Parathyroid adenoma (tissue), 2 donors: ENCODE data around the gene CADM1.

Experiments used
- H2AFZ ChIP-seq: fragments of 300-600 bp; sonication (generic); one replicate; pipeline ENCODE4 v1.7.0; 2017; ENCODE audit warnings: antibody characterized with exemption, mild to moderate bottlenecking
- H3K27ac ChIP-seq: fragments of 300-600 bp; sonication (generic); one replicate; pipeline ENCODE4 v1.7.0; 2017
- H3K27me3 ChIP-seq: fragments of 300-600 bp; sonication (generic); one replicate; pipeline ENCODE4 v1.7.0; 2017; ENCODE audit warnings: low read length; ENCODE audit not compliant: control insufficient read depth, insufficient read depth
- H3K36me3 ChIP-seq: fragments of 300-600 bp; sonication (generic); one replicate; pipeline ENCODE4 v1.7.0; 2017; ENCODE audit warnings: low read length; ENCODE audit not compliant: control insufficient read depth, insufficient read depth
- H3K4me1 ChIP-seq: fragments of 300-600 bp; sonication (generic); one replicate; pipeline ENCODE4 v1.7.0; 2017; ENCODE audit warnings: control low read depth
- H3K4me2 ChIP-seq: fragments of 300-600 bp; sonication (generic); one replicate; pipeline ENCODE4 v1.7.0; 2017; ENCODE audit warnings: low read length
- H3K4me3 ChIP-seq: fragments of 300-600 bp; sonication (generic); one replicate; pipeline ENCODE4 v1.7.0; 2017; ENCODE audit warnings: low read depth, low read length
- H3K79me2 ChIP-seq: fragments of 300-600 bp; sonication (generic); one replicate; pipeline ENCODE4 v1.7.0; 2017; ENCODE audit warnings: control low read depth
- H3K9ac ChIP-seq: fragments of 300-600 bp; sonication (generic); one replicate; pipeline ENCODE4 v1.7.0; 2017; ENCODE audit warnings: mild to moderate bottlenecking
- H3K9me3 ChIP-seq: fragments of 300-600 bp; sonication (generic); one replicate; pipeline ENCODE4 v1.7.0; 2017; ENCODE audit warnings: low read length; ENCODE audit not compliant: control insufficient read depth
- CTCF ChIP-seq: fragments of 300-600 bp; sonication (generic); IDR thresholded peaks from one replicate; pipeline ENCODE4 v1.7.0; 2017; ENCODE audit warnings: antibody characterized with exemption, mild to moderate bottlenecking
- donor health status: primary hyperparathyroidism.

The CADM1 gene

GRCh38 chr11:115408036-115408921 is 95.9 kb downstream of the CADM1 start:
- no peaks in the 10 kb centered on the region for H3K36me3 ChIP-seq
- TF ChIP-seq CTCF = no peak
- no peaks in the 10 kb centered on the region for H3K9me3 ChIP-seq
- H3K4me3 ChIP-seq = no peak overlapping the region
- H3K27ac ChIP-seq = no peak overlapping the region
- no peaks in the 10 kb centered on the region for H3K4me1 ChIP-seq
- H3K4me2 ChIP-seq = no peak overlapping the region
- H2AFZ ChIP-seq = no peak overlapping the region
- no peak overlapping the region for H3K9ac ChIP-seq
- H3K27me3 ChIP-seq = no peaks in the 10 kb centered on the region
- H3K79me2 ChIP-seq = no peaks in the 10 kb centered on the region

- TF ChIP-seq CTCF = no peak
- H2AFZ ChIP-seq = no peak overlapping the region
- H3K27me3 ChIP-seq = no peaks in the 10 kb centered on the region
- no peak overlapping the region for H3K27ac ChIP-seq
- no peaks in the 10 kb centered on the region for H3K4me1 ChIP-seq
- no peak overlapping the region for H3K4me3 ChIP-seq
- H3K79me2 ChIP-seq = no peaks in the 10 kb centered on the region
- H3K9me3 ChIP-seq = no peaks in the 10 kb centered on the region
- H3K36me3 ChIP-seq = no peaks in the 10 kb centered on the region
- no peak overlapping the region for H3K9ac ChIP-seq
- H3K4me2 ChIP-seq = no peak overlapping the region
Observed at GRCh38 chr11:115407496-115407895, 96.7 kb downstream of the CADM1 start.

GRCh38 chr11:115406404-115406803 is 97.8 kb downstream of the CADM1 start:
- no peaks in the 10 kb centered on the region for H3K9me3 ChIP-seq
- H3K27me3 ChIP-seq = no peaks in the 10 kb centered on the region
- no peak overlapping the region for H3K27ac ChIP-seq
- H2AFZ ChIP-seq = no peak overlapping the region
- H3K79me2 ChIP-seq = no peaks in the 10 kb centered on the region
- no peak for TF ChIP-seq CTCF
- no peak overlapping the region for H3K9ac ChIP-seq
- H3K4me3 ChIP-seq = no peak overlapping the region
- no peak overlapping the region for H3K4me2 ChIP-seq
- no peaks in the 10 kb centered on the region for H3K4me1 ChIP-seq
- no peaks in the 10 kb centered on the region for H3K36me3 ChIP-seq

- Histone ChIP-seq H2AFZ (no peak overlapping the region), H3K4me2 (no peak overlapping the region), H3K9me3 (no peaks in the 10 kb centered on the region), H3K9ac (no peak overlapping the region), H3K36me3 (no peaks in the 10 kb centered on the region), H3K4me1 (no peaks in the 10 kb centered on the region), H3K27me3 (no peaks in the 10 kb centered on the region), H3K4me3 (no peak overlapping the region), H3K79me2 (no peaks in the 10 kb centered on the region), H3K27ac (no peak overlapping the region)
- no peak for TF ChIP-seq CTCF
Observed at GRCh38 chr11:115398333-115399080, 105.7 kb downstream of the CADM1 start.
